Activated CD8-positive, alpha-beta memory T cell treated with anti-CD3 and anti-CD28 coated beads for 48 hours (primary cell): ENCODE results near the gene RNF220.
A peak's percentile ranks its signal among the peaks of the same experiment; 100 is the strongest.

Experiments
- DNase-seq, 3 experiments: peaks; one replicate each; pipeline ENCODE4 v3.0.0-alpha.2; 2020; ENCODE audit warnings: low read depth in 2 of 3, low spot score in 2 of 3

Gene RNF220

GRCh38 chr1:44576456-44577150, 171.5 kb downstream of the RNF220 start:
- DNase-seq: no peak

GRCh38 chr1:44581205-44581604, 176.2 kb downstream of the RNF220 start:
- no peak for DNase-seq

GRCh38 chr1:44584167-44584566, 179.1 kb downstream of the RNF220 start:
- no peak for DNase-seq

GRCh38 chr1:44585315-44585920, 180.4 kb downstream of the RNF220 start:
- DNase-seq: no peak

- DNase-seq: no peak
Measured at GRCh38 chr1:44587796-44588460, 182.9 kb downstream of the RNF220 start.

- DNase-seq: no peak
Measured at GRCh38 chr1:44588551-44589210, 183.6 kb downstream of the RNF220 start.

- no peak for DNase-seq
Measured at GRCh38 chr1:44590475-44590874, 185.4 kb downstream of the RNF220 start.

- no peak for DNase-seq
Measured at GRCh38 chr1:44591381-44591780, 186.3 kb downstream of the RNF220 start.

GRCh38 chr1:44592208-44593145, 187.4 kb downstream of the RNF220 start:
- DNase-seq: no peak

- no peak for DNase-seq
Measured at GRCh38 chr1:44594353-44594752, 189.3 kb downstream of the RNF220 start.

- peak; percentile 43 to 87 (median 79) for DNase-seq
Measured at GRCh38 chr1:44594871-44595735, 190.0 kb downstream of the RNF220 start.

GRCh38 chr1:44596511-44596910, 191.5 kb downstream of the RNF220 start:
- DNase-seq: no peak

GRCh38 chr1:44598167-44598566, 193.1 kb downstream of the RNF220 start:
- no peak for DNase-seq

GRCh38 chr1:44602634-44603628, 197.9 kb downstream of the RNF220 start:
- no peak for DNase-seq

GRCh38 chr1:44603718-44604117, 198.7 kb downstream of the RNF220 start:
- no peak for DNase-seq

GRCh38 chr1:44604157-44604955, 199.3 kb downstream of the RNF220 start:
- no peak for DNase-seq

GRCh38 chr1:44605914-44606615, 201.0 kb downstream of the RNF220 start:
- no peak for DNase-seq
